Measurements from ENCODE around the gene BSN.

BSN gene

GRCh38 chr3:49656541-49657112 lies 102.3 kb downstream of the BSN start:
- no peak for DNase-seq (ENCODE audit: low spot score)

DNA sequence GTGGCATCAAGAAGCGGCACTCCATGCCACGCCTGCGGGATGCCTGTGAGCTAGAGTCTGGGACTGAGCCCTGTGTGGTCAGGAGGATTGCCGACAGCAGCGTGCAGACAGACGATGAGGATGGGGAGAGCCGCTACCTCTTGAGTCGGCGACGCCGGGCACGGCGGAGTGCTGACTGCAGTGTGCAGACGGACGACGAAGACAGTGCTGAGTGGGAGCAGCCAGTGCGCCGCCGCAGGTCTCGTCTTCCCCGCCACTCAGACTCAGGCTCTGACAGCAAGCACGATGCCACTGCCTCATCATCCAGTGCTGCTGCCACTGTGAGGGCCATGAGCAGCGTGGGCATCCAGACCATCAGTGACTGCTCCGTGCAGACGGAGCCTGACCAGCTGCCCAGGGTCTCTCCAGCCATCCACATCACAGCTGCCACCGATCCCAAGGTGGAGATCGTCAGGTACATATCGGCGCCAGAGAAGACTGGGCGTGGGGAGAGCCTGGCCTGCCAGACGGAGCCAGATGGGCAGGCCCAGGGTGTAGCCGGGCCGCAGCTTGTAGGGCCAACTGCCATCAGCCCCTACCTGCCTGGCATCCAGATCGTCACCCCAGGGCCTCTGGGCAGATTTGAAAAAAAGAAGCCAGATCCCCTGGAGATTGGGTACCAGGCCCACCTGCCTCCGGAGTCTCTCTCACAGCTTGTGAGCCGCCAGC lies 103.1 kb downstream of the BSN start:
- no peak for DNase-seq (ENCODE audit: low spot score)

DNA sequence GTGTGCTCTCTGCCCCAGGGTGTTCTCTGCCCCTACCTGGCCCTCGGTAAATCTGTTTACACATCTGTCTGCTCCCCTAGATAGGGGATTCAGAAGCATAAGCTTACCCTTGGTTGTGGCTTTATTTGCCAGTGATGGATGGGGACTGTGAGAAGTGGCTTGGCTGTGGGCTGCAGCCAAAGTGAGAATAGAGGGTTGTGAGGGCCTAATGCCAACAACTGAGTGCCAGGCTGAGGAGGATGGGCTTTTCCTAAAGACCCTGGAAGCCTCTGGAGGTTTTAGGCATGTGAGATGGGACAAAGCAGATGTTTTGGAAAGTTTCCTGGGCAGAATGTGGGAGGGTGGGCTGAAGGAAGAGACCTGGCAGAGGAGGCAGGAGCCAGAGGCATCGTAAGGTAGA lies 104.4 kb downstream of the BSN start:
- no peak for DNase-seq (ENCODE audit: low spot score)

DNA sequence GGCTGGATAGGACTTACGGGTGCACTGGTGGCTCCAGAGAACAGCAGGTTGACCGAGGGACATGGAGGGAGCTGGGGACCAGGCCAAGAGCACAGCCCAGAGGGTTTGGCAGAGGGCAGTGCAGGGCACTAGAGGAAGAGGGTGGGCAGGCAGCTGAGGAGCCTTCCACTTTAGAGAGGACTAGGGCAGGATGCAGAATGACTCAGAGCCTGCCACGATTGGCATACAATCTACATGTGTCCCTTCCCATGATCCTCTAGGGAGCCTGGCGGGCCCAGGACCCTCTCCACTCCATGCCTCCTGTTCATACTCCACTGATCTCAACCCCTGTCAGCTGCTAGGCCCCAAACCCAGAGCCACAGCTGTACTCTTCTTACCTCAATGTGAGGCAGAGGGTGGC lies 105.5 kb downstream of the BSN start:
- no peak for DNase-seq (ENCODE audit: low spot score)

DNA sequence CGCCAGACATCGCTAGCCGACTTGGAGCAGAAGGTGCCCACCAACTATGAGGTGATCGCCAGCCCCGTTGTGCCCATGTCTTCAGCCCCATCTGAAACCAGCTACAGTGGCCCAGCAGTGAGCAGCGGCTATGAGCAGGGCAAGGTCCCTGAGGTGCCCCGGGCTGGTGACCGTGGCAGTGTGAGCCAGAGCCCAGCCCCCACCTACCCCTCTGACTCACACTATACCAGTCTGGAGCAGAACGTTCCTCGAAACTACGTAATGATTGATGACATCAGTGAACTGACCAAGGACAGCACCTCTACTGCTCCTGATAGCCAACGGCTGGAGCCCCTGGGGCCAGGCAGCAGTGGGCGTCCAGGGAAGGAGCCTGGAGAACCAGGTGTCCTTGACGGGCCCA lies 107.0 kb downstream of the BSN start:
- DNase-seq (ENCODE audit: low spot score): no peak

DNA sequence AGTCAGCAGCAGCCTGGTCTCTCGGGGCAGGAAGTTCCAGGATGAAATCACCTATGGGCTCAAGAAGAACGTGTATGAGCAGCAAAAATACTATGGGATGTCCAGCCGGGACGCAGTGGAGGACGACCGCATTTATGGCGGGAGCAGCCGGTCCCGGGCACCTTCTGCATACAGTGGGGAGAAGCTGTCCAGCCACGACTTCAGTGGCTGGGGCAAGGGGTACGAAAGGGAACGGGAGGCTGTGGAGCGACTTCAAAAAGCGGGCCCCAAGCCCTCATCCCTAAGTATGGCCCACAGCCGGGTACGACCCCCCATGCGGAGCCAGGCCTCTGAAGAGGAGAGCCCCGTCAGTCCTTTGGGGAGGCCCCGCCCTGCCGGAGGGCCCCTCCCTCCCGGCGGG lies 107.7 kb downstream of the BSN start:
- DNase-seq (ENCODE audit: low spot score): no peak

DNA sequence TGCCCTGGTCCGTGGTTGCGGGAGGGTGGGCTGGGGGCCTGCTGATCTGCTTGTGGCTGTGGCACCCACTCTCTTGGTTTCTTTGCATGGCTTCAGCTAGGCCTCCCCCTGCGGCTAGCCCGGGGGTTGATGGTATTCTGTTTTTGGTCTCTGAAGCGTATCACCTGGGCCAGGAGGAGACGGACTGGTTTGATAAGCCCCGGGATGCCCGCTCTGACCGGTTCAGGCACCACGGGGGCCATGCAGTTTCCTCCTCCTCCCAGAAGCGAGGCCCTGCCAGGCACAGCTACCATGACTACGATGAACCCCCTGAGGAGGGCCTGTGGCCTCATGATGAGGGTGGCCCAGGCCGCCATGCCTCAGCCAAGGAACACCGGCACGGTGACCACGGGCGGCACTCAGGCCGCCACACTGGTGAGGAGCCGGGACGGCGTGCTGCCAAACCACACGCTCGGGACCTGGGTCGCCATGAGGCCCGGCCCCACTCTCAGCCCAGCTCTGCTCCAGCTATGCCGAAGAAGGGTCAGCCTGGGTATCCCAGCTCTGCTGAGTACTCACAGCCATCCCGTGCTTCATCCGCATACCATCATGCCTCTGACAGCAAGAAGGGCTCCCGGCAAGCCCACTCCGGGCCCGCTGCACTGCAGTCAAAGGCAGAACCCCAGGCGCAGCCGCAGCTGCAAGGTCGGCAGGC lies 108.6 kb downstream of the BSN start:
- DNase-seq (ENCODE audit: low spot score): no peak

DNA sequence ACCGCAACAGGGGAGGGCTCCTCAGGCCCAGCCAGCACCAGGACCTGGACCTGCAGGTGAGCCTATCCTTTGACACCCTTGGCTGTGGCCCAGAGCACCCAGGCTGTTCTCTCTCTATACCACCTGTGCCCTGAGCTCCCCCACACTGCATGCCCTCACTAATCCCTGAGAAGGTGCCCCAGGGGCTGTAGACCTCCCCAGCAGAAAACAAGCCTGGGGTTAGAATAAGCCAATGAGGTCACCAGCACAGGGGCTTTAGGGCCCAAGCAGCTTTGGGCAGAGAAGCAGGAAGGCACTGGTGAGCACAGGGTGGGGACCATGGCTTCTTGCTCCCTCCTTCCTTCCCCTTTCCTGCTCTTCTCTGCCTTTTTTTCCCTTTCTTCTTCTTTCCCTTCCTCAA lies 109.6 kb downstream of the BSN start:
- DNase-seq (ENCODE audit: low spot score): no peak

DNA sequence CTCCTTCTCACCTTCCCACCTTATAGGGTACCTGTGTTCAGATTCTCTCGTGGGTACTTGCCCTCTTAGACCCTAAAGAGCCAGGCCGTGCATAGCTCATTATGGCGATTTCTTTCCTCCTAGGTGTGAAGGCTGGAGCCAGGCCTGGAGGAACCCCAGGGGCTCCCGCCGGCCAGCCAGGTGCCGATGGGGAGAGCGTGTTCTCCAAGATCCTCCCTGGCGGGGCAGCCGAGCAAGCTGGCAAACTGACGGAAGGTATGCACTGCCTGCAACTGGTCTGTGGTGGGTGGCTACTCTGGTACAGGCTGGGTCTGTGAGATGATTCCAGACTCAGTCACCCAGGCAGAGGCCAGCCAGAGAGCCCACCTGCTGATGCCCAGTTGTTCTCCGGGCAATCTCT lies 110.0 kb downstream of the BSN start:
- no peak for DNase-seq (ENCODE audit: low spot score)

DNA sequence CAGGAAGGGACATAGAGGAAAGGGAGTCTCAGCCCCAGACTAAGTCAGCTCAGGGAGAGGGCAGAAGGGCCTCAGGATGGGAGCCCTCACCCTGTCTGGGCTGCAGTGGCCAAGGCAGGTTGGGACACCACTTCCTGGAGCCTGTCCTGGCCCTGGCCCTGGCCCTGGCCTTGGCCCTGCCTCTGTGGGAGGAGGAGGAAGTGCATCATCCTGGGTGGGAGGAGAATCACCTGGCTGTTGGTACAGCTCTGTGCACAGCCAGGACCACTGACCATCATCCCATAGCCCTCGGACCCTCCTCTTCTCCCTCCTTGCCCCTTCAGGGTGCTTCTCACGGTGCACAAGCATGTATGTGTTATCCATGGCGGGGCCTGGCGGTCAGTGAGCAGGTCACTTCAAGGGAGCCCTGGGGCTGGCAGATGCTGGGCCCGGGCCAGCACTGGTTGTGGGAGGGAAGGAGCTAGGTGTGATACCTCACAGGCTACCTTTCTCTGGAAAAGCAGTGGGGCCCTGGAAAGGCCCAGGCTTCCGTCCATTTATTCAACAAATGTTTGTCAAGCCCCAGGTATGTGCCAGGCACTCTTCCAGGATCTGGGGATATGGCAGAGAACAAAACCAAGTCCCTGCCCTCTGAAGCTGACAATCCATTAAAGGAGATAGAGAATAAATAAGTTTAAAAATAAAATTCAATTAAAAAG lies 111.7 kb downstream of the BSN start:
- DNase-seq (ENCODE audit: low spot score): no peak

- no peak for DNase-seq (ENCODE audit: low spot score)
Measured at GRCh38 chr3:49666592-49666991, 112.3 kb downstream of the BSN start.

DNA sequence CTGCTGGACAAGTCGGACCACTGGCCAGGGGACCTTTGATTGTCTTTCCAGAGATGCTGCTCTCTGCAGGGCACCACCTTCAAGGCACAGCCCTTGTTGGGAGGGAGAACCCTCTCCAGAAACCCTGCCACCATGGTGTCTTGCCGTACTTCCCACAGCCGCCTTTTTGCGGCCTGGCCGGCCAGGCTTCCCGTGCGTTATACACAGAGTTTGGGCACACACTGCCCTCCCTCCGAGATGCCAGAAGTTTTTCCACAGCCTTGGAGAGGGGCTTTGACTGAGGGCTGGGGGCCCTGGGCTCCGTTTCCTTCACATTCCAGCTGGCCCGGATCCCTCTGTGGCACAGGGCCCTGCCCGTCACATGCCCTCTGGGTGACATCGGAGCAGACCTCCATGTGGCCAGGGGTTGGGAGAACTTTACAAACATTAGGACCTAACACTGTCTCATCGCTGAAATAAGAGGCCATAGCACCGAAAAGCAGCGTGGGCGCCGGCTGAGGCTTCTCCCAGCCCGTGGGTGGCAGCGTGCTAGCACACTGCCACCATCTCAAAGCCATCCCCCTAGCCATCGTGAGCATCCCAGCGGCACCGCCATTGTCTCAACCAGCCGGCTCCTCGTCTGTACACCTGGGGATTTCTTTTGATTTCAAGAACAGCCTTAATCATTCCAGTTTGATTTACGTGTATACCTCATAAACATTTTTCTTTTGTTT lies 113.6 kb downstream of the BSN start:
- no peak for DNase-seq (ENCODE audit: low spot score)

DNA sequence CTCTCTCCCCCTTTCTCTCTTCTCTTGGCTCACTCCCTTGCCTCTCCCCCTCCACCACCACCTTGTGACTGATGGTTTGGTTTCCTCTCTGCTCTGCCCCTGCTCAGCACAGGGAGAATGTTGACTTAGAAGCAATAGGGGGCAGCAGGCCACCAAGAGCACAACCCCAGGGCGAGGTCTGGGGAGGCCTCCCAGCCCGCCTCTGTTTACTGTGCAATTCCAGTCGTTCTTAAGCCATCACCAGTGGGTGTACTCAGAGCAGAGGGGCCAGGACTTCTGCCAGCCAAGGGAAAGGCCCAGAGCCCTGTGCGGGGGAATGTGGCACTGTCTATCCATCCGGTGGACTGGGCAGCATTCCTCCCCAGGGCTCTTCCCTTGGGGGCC lies 114.1 kb downstream of the BSN start:
- DNase-seq (ENCODE audit: low spot score): no peak

GRCh38 chr3:49668861-49669260 lies 114.6 kb downstream of the BSN start:
- DNase-seq (ENCODE audit: low spot score): no peak

- no peak for DNase-seq (ENCODE audit: low spot score)
Measured at GRCh38 chr3:49669352-49669751, 115.1 kb downstream of the BSN start.

- DNase-seq (ENCODE audit: low spot score): no peak
Measured at GRCh38 chr3:49670940-49671290, 116.6 kb downstream of the BSN start.

DNA sequence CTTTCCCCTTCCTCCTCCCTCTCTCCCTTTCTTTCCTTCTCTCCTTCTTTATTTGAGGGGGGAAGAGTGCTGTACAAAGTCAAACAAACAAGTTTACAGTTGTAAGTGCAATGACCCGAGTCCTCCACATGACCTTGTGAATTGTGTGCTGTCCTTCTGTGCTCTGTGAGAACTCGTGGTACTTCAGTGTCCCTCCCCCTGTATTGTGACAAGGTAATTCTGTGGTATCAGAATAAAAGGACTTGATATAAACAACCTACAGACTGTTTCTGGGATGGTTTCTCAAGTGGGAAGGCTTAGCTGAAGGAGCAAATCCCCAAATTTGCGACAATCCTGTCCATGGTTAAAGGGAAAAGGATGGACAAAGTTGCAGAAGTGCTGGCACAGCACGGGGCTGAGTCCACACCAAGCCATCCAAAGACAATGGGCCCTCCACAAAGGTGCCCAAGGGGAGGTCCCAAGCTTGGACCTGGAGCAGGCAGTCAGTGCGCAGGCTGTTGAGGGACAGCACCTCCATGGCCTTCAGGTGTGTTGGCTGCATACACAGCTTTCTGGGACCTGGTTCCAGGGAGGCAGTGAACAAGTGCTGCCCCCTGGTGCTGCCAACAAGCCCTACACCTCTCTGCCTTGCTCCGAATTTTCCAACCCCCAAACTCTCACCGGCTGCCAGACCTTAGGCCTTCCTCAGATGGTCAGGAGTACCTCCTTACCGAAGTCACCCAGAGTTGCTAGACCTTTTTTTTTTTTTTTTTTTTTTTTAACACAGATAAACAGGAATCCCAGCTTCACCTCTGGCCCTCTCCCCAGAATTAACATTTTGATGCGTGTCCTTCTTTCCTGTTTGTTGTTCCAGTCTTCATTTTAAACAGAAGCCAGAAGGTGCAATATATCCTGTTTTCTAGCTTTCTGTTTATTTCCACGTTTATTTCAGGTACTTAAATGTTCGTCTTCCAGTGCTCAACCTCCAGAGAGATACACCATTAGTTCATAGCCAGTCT lies 117.3 kb downstream of the BSN start:
- peak; percentile 63 for DNase-seq (ENCODE audit: low spot score)

DNA sequence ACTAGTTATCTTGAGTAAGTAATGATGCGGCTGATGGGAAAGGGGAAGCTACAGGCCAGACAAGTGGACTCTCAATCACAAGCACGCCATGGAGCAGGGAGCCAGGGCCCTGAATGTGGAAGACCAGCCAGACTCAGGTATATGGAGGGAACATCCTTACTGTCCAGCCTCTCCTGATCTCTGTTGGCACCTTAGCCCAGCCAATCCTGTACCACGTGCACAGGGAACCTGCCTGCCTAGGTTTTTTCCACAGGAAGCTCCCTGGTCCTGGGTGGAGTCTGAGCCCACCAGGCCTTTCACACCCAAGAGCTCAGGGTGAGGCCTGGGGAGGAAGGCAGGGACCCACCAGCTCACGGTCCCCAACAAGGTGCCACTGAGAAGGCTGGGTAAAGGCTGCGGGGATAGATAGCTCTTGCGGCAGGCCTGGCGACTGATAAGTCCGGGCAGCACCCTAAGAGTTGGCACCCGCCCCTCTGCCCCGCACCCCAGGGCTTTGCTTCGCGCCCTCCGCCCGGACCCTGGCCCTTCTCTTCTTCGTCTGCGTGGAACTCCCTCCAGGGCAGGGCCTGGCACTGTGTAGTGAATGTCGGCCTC lies 118.9 kb downstream of the BSN start:
- no peak for DNase-seq (ENCODE audit: low spot score)

GRCh38 chr3:49673715-49674496 lies 119.6 kb downstream of the BSN start, which contains the start of gene APEH:
APEH (plus strand) TSS chr3:49674351; CDS start chr3:49674402, 51 bp downstream.
- DNase-seq (ENCODE audit: low spot score): peak; percentile 94

- no peak for DNase-seq (ENCODE audit: low spot score)
Measured at GRCh38 chr3:49674497-49674983, 120.3 kb downstream of the BSN start.
